Activated CD4-positive, alpha-beta T cell treated with anti-CD3 and anti-CD28 coated beads for 24 hours (primary cell): Measurements from ENCODE around the gene POLR1D.

ENCODE experiments used
- DNase-seq, 2 donors: peaks; one replicate each; pipeline ENCODE4 v3.0.0-alpha.2; 2020; ENCODE audit warnings: low read depth in 2 of 2

Gene POLR1D

DNA sequence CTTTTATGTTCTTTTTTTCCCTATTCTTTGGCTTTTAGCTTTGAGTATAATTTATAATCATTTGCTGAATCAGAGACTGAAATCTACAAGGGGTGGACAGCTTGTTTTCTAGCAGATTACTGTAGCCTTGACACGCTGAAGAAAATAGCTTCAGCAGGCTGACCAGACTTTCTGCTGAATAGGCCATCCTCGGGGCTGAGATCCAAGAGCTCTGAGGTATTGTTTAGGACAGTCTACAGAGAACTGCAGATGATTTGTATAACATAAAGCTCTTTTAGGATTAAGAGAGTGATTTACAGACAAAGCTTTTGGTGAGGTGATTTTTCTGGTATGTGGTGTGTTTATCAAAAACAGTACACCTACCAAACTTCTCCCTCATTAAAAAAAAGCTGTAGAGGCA, 16.8 kb downstream of the POLR1D start:
- no peak for DNase-seq

- no peak for DNase-seq
These were observed 17.5 kb downstream of the POLR1D start for GRCh38 chr13:27639186-27639585.

DNA sequence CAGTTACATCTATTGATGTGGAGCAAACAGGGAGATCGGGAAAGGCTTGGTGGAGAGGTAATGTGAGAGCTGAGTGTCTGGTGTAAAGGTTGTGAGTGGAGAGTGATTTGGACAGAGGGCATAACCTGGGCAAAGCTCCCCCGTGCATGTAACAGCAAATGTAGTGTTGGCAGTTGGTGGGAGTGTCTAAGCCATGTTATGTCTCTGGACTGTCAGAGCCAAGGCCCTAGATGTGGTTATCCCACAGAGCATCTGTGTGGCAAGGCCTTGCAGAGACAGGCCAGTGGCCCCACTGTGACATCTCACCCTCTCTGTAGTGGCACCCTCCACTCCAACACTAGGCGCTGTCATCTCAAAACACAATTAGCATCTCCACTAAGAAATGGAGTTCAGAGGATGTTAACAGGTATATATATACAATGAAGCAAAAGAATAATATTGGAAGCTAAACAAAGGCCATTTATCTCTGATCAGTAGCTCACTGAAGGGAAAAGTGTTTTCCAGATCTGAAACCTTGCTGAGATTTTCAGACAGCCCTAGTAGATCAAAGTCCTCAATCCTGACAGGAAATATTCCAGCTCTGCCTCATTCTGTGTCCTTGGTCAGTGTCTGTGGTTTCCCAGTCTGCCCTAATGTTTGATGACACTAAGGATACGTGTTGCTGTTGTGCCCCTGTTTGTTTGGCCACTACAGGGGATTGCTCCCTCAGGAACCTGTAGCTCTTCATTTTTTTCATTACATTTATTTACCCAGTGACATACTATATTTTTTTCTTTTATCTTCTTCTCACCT, 20.2 kb downstream of the POLR1D start:
- DNase-seq, result no peak

DNA sequence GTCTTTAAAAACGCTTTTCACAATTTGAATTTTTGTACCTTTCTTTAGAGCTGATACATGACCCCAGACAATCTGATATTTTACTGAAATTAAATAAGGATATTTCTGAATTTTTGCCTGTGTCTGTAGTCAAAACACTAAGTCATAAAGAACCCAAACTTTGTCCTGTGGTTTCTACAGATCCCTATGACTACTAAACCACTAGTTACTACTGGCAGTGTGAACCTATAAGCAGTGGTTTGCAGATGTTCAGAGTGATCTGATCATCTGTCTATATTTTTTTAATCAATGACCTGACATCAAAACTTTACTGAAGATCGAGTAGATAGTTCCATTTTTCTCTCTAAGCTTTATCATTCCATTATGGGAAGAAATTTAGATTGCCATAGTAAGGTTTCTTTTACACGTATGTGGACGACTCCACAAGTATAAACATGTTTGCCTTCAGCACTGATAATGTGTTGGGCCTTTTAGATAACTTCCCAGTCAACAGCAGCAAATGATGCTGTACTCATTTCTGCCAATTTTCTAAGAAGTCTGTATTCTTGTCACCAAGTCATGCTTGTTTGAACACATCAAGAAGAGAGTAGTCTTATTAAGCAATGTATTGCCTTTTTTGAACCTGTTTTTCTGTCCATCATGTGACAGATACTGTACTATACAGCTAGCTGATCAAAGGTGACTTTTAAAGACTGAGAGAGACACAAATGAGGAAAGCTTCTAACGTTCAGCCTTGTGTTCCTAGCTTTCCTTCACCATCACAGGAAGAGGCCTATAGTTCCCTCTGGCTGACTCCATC, 21.8 kb downstream of the POLR1D start:
- no peak for DNase-seq

DNA sequence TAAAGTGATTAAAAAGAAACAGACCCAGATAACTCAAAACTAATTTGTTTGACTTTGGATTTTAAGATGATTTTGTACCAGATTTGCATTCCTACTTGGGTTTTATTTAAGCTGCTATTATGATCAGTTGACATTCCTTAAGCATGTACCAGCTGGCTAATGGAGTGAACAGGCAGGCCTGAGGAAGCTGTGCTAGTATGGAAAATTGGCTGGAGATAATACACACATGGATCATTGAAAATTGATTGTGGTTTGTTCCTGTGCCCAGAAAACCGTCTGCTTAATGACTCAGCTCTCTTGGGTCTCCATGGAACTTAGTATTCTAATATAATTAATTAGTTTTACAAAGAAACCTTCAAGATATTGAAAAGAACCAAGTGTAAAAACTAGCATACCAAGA, 22.6 kb downstream of the POLR1D start:
- no peak for DNase-seq

- no peak for DNase-seq
These were observed 28.6 kb downstream of the POLR1D start for GRCh38 chr13:27650312-27650711.

DNA sequence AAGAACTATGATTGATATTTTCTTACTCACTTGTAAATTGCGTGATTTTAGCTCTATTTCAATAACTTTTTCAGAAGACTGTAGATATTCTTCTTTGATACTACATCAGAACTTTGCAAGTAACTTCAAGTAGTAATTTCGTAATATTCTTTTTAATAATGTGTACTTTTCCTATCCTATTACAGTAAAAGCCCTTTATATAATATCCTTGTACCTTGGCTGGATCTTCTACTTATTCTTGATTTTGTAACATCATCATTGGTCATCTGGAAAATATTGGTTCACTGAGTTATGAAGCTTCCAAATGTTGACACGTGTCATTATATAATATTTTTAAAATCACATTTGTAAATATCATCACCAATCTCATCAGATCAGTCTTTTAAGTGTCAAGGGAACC, 32.4 kb downstream of the POLR1D start:
- DNase-seq, result no peak

DNA sequence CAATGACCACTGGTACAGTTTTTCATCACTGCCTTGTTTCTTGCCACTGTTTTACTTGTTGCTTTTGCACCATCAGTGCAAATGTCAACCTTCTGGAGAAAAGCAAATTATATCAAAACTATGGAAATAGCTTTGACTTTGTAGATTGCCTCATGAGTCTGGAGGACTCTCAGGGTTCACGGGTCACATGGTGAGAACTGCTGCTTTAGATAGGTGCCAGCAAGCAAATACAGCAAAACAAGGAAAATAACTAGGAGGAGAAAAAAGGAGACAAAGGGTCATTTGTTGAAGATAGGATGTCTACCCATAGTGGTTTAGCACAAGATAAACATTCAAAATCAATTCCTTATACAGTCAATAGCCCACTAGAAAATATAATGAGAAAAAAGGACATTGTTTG, 33.1 kb downstream of the POLR1D start:
- no peak for DNase-seq

DNA sequence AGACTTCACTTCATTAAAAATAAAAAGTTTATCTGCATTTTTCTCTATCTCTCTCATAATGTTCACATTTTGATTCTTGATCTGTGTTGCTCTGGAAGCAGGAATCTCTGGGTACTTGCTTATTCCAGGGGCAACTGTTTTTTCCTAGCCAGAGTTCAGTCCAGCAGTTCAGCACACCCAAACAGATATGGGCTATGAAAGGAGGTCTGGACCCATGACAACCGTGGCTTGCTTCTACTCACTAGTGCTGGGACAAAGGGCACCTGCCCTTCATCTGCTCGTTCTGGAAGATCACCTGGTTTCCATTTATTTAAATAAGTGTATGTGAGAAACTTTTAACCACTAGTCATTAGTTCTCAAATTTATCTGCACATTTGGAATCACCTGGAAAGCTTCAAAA, 36.0 kb downstream of the POLR1D start:
- no peak for DNase-seq

DNA sequence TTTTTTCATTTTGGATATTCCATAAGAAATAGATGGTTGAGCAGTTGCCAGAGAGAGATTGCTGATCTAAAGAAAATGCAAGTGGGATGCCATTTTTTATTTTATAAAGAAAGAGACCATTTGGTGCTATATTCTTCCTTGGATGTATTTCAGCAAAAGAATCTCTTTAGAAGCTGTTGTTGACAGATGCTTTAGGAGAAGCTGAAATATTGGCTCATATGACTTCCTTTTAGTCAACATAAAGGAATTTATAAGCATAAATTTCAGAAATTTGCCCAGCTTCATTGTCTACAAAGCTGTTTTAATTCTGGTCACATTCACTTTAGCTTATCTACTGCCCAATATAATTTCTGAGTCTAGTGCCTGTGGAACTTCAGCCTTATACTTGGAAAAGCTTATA, 36.9 kb downstream of the POLR1D start:
- DNase-seq, result no peak

GRCh38 chr13:27659145-27659865, 37.6 kb downstream of the POLR1D start:
- DNase-seq, result no peak

- DNase-seq, result no peak
These were observed 38.8 kb downstream of the POLR1D start for GRCh38 chr13:27660511-27660910.

DNA sequence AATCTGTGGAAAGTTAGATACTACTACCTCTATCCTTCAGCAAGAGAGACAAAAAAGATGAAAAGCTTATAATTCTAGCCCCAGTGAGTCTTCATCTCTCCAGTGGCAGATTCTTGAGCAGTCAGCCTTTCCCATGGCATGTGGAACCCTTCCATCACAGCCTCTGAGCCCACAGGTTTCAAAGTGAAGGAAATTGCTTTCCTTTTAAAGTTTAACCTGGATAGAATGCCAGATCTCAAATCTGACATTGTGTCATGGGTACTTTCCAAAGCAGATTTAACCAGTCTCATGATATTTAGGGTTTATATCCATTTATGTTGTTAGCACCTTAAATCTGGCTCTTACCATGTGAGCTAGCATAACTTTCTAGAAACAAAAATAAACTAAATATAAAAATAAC, 39.3 kb downstream of the POLR1D start:
- DNase-seq, result no peak

- DNase-seq, result no peak
These were observed 41.2 kb downstream of the POLR1D start for GRCh38 chr13:27662738-27663470.

GRCh38 chr13:27663947-27664346, 42.3 kb downstream of the POLR1D start:
- no peak for DNase-seq

DNA sequence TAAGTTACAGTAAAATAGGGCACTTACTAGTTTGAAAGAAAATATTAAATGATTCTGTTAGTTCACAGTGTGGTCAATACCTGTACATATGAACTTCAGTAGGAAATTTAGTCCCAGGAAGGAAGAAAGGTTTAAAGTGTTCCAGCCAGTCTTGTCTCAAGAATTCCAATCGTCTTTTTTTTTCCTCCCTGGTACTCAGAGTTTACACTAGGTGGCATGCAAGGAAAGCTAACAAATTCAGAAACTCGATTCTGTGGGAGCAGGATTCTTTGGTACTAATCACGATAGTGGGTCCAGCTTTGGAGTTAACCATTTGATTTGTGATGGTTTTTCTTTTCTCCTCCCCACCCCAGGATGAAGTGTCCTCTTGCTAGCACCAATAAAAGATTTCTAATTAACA, 43.6 kb downstream of the POLR1D start:
- DNase-seq, result no peak

DNA sequence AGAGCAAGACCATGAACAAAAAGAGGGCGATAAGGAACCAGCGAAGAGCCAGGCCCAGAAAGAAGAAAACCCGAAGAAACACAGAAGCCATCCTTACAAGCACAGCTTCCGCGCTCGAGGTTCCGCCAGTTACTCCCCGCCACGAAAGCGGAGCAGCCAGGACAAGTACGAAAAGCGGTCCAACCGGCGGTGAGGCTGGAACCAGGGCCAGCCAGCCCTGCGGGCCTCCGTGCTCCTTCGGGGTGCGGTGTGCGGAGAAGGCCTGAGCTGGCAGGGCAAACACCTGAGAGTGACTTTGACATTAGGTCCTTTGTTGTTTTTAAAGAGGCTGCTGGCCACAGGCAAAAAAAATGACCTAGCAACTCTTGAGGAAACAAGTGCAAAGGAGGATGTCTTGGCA, 44.1 kb downstream of the POLR1D start:
- DNase-seq, result no peak

DNA sequence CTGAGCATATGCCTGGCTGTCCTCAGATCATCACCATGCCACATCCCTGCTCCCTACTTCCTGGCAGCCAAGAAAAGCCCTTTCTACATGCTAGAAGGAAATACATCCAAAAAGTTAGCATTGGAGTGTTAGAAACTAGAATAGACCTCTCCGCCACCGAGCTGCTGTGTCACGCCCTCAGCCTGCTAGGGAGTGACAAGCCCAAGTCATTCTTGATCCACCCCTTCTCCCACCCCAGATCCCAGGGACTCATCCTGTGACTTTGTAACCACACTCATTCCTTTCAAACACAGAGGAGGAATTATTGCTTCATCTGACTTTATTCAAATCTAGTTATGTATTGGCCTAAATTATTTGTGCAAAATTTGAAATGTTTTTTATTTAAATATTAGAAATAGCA, 45.3 kb downstream of the POLR1D start:
- no peak for DNase-seq

DNA sequence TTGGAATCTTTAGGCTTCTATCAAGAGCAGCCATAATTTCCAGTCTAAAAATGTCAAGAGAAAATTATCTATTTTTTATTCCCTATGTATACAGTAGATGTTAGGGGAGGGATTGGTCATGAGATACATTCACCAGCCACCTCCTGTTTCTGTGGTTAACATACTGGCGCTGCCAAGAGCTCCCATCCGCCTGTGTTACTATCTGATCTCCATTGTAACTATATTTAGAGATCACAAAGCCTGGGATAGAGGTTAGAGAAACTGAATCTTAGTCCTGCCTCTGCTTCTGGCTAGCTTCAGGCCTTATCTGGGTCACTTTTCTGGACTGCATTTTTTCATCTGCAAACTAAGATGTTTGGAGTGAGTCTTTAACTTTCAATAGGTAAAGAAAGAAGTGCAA, 46.3 kb downstream of the POLR1D start:
- no peak for DNase-seq

- no peak for DNase-seq
These were observed 49.2 kb downstream of the POLR1D start for GRCh38 chr13:27670861-27671260.

GRCh38 chr13:27672025-27672424, 50.3 kb downstream of the POLR1D start:
- no peak for DNase-seq
